HG03196 (cell line): ENCODE results near the gene C18orf63.
"Not testable (repeated sequence)": the region's sequence is repeated elsewhere in the genome, so short reads cannot be mapped to it uniquely, and the experiment has no call there.

Source experiments
- ATAC-seq: cut with Tn5 transposase; IDR thresholded peaks from one replicate; pipeline ENCODE4 v1.9.1; 2021; ENCODE audit not compliant: unreplicated experiment

C18orf63 gene

GRCh38 chr18:74315464-74316256, at the start of gene C18orf63:
C18orf63 (plus strand) TSS chr18:74315839; CDS start chr18:74317866, 2,027 bp downstream.
- ATAC-seq: no peak

- no peak for ATAC-seq
Observed at GRCh38 chr18:74266161-74266560, 49.5 kb upstream of the C18orf63 start.

GRCh38 chr18:74268175-74268574, 47.5 kb upstream of the C18orf63 start:
- ATAC-seq: no peak

GRCh38 chr18:74268933-74269620, 46.6 kb upstream of the C18orf63 start:
- ATAC-seq: no peak

GRCh38 chr18:74271635-74272034, 44.0 kb upstream of the C18orf63 start:
- ATAC-seq: no peak

GRCh38 chr18:74273394-74273793, 42.2 kb upstream of the C18orf63 start:
- ATAC-seq: no peak

- no peak for ATAC-seq
Observed at GRCh38 chr18:74274700-74275099, 40.9 kb upstream of the C18orf63 start.

GRCh38 chr18:74275736-74276135, 39.9 kb upstream of the C18orf63 start:
- ATAC-seq: no peak

- no peak for ATAC-seq
Observed at GRCh38 chr18:74276609-74277008, 39.0 kb upstream of the C18orf63 start.

- ATAC-seq: no peak
Observed at GRCh38 chr18:74277296-74277695, 38.3 kb upstream of the C18orf63 start.

- no peak for ATAC-seq
Observed at GRCh38 chr18:74278058-74278457, 37.6 kb upstream of the C18orf63 start.

GRCh38 chr18:74278983-74279382, 36.7 kb upstream of the C18orf63 start:
- ATAC-seq: no peak

- ATAC-seq: no peak
Observed at GRCh38 chr18:74281011-74281979, 34.3 kb upstream of the C18orf63 start.

GRCh38 chr18:74281980-74282754, 33.5 kb upstream of the C18orf63 start:
- no peak for ATAC-seq

GRCh38 chr18:74282755-74283554, 32.7 kb upstream of the C18orf63 start:
- ATAC-seq: no peak

- no peak for ATAC-seq
Observed at GRCh38 chr18:74283646-74284045, 32.0 kb upstream of the C18orf63 start.

GRCh38 chr18:74284191-74284979, 31.3 kb upstream of the C18orf63 start:
- no peak for ATAC-seq

GRCh38 chr18:74284980-74285355, 30.7 kb upstream of the C18orf63 start:
- ATAC-seq: no peak

GRCh38 chr18:74285583-74285982, 30.1 kb upstream of the C18orf63 start:
- not testable (repeated sequence) for ATAC-seq
